IMR-90 (cell line): ENCODE data around the gene GFPT1. TPM values are rescaled to one million over a fixed set of nuclear protein-coding genes. Genes with fewer than 3 reads are reported as not detected.

Experiments used
- ATAC-seq: fragments of 200-7000 bp; cut with Tn5 transposase; 2 replicates; pipeline ENCODE4 v1.9.1; 2020; ENCODE audit warnings: low read depth, mild to moderate bottlenecking, moderate library complexity
- BruUV-seq: library from RNA; stranded (reverse); fragments of 400-500 nt; replicated peaks from 2 replicates; lab custom pipeline; 2021; lab: Mats Ljungman, UMichigan
- CTCF ChIA-PET: fragments of 300-600 bp; formaldehyde crosslinking; extraction: SDS; loops from one replicate; lab custom pipeline; 2021; ENCODE audit warnings: antibody characterized with exemption; lab: Yijun Ruan, JAX
- POLR2A ChIA-PET: fragments of 300-600 bp; sonication (Branson Sonifier 250); formaldehyde crosslinking; loops from one replicate; lab custom pipeline; 2022; ENCODE audit warnings: antibody characterized with exemption; ENCODE audit not compliant: unreplicated experiment; lab: Charles Lee
- DNase-seq: peaks from one replicate; pipeline ENCODE4 v3.0.0; 2013
- H2AFZ ChIP-seq: replicated peaks from 2 replicates; pipeline ENCODE3; 2013; ENCODE audit warnings: low read length, mild to moderate bottlenecking; ENCODE audit not compliant: poor library complexity
- H2AK5ac ChIP-seq: 2 replicates; pipeline ENCODE4 v1.6.1; 2013; ENCODE audit warnings: low read depth, low read length, inconsistent platforms
- H2AK9ac ChIP-seq: replicated peaks from 2 replicates; pipeline ENCODE3; 2013; ENCODE audit warnings: mild to moderate bottlenecking, low read depth, low read length, moderate library complexity; ENCODE audit not compliant: poor library complexity
- H2BK120ac ChIP-seq: 2 replicates; pipeline ENCODE4 v1.6.1; 2013; ENCODE audit warnings: low read depth, low read length, inconsistent platforms
- H2BK15ac ChIP-seq: 3 replicates; pipeline ENCODE4 v1.6.1; 2013; ENCODE audit warnings: low read depth, low read length, inconsistent platforms
- H2BK20ac ChIP-seq: 2 replicates; pipeline ENCODE4 v1.6.1; 2013; ENCODE audit warnings: low read depth, mild to moderate bottlenecking, inconsistent platforms, low read length, moderate library complexity
- H2BK5ac ChIP-seq: 2 replicates; pipeline ENCODE4 v1.6.1; 2013; ENCODE audit warnings: mild to moderate bottlenecking, low read depth, low read length, inconsistent platforms; ENCODE audit not compliant: poor library complexity, severe bottlenecking
- H3K14ac ChIP-seq: replicated peaks from 2 replicates; pipeline ENCODE4 v1.6.1; 2013; ENCODE audit warnings: low read depth, low read length, inconsistent platforms
- H3K18ac ChIP-seq: 2 replicates; pipeline ENCODE4 v1.6.1; 2013; ENCODE audit warnings: low read depth, low read length, control low read depth
- H3K23ac ChIP-seq: 2 replicates; pipeline ENCODE4 v1.6.1; 2013; ENCODE audit warnings: low read depth, low read length, inconsistent platforms
- H3K27ac ChIP-seq: 2 replicates; pipeline ENCODE4 v1.5.1; 2013; ENCODE audit warnings: mild to moderate bottlenecking, control low read depth, low read length; ENCODE audit not compliant: insufficient read depth
- H3K27me3 ChIP-seq: 2 replicates; pipeline ENCODE4 v1.6.1; 2013; ENCODE audit warnings: low read length; ENCODE audit not compliant: control insufficient read depth, insufficient read depth
- H3K36me3 ChIP-seq: 2 replicates; pipeline ENCODE4 v1.6.1; 2013; ENCODE audit warnings: low read length, mixed read lengths; ENCODE audit not compliant: control insufficient read depth, insufficient read depth
- H3K4ac ChIP-seq: 2 replicates; pipeline ENCODE4 v1.6.1; 2013; ENCODE audit warnings: low read depth, low read length, inconsistent platforms
- H3K4me1 ChIP-seq: 2 replicates; pipeline ENCODE4 v1.6.1; 2013; ENCODE audit warnings: low read length, mixed read lengths; ENCODE audit not compliant: control insufficient read depth, insufficient read depth
- H3K4me2 ChIP-seq: 2 replicates; pipeline ENCODE4 v1.6.1; 2013; ENCODE audit warnings: low read depth, mild to moderate bottlenecking, control low read depth, low read length, moderate library complexity
- H3K4me3 ChIP-seq: 2 replicates; pipeline ENCODE4 v1.5.1; 2013; ENCODE audit warnings: low read depth, mild to moderate bottlenecking, control low read depth, low read length, moderate library complexity; ENCODE audit not compliant: insufficient read depth
- H3K56ac ChIP-seq: 2 replicates; pipeline ENCODE4 v1.6.1; 2013; ENCODE audit warnings: low read length, inconsistent platforms; ENCODE audit not compliant: insufficient read depth; ENCODE audit errors: extremely low read depth
- H3K79me1 ChIP-seq, 2 experiments: 2 replicates each; pipeline ENCODE4 v1.6.1; 2013; ENCODE audit warnings: low read length in 2 of 2, inconsistent platforms in 1 of 2, low read depth in 1 of 2
- H3K9ac ChIP-seq: 2 replicates; pipeline ENCODE4 v1.6.1; 2013; ENCODE audit warnings: low read depth, low read length, control low read depth
- H3K9me1 ChIP-seq: 2 replicates; pipeline ENCODE4 v1.6.1; 2013; ENCODE audit warnings: low read length, inconsistent platforms; ENCODE audit not compliant: insufficient read depth
- H3K9me3 ChIP-seq: 2 replicates; pipeline ENCODE4 v1.6.1; 2013; ENCODE audit warnings: low read length; ENCODE audit not compliant: control insufficient read depth, insufficient read depth
- H4K20me1 ChIP-seq: 2 replicates; pipeline ENCODE4 v1.6.1; 2013; ENCODE audit warnings: low read length, inconsistent platforms; ENCODE audit not compliant: insufficient read depth
- H4K5ac ChIP-seq: 2 replicates; pipeline ENCODE4 v1.6.1; 2013; ENCODE audit warnings: mild to moderate bottlenecking, low read depth, low read length, control low read depth
- H4K8ac ChIP-seq, 2 experiments: 2 replicates each; pipeline ENCODE4 v1.6.1; 2013; ENCODE audit warnings: low read depth in 2 of 2, low read length in 2 of 2, control low read depth in 1 of 2, inconsistent platforms in 1 of 2
- H4K91ac ChIP-seq: 2 replicates; pipeline ENCODE4 v1.6.1; 2013; ENCODE audit warnings: low read depth, low read length, inconsistent platforms; ENCODE audit not compliant: insufficient read depth
- CEBPB ChIP-seq: IDR thresholded peaks from 2 replicates; pipeline ENCODE4 v1.6.1; 2012; ENCODE audit warnings: low read depth, low read length, improper control_type of control experiment
- POLR2A ChIP-seq: IDR thresholded peaks from 2 replicates; pipeline ENCODE4 v1.6.1; 2012; ENCODE audit warnings: mild to moderate bottlenecking, low read depth, low read length
- WGBS, 2 experiments: methylation state at CpG; one replicate each; pipeline versions ENCODE4 v1.1.5 to v1.1.7; 2013; ENCODE audit warnings: missing lambda C conversion rate in 2 of 2; ENCODE audit not compliant: insufficient read length in 1 of 2; ENCODE audit errors: extremely low coverage in 2 of 2; 5-methylcytosine and 5-hydroxymethylcytosine counted together
- dilution Hi-C: fragments of 300-500 bp; cut with HindIII; formaldehyde crosslinking; loops from one replicate; pipeline ENCODE4 v1.14.3; 2018; ENCODE audit warnings: low sequenced_read_pairs; ENCODE audit not compliant: unreplicated experiment
- in situ Hi-C: fragments of 300-500 bp; cut with MboI; formaldehyde crosslinking; loops from 3 replicates; pipeline ENCODE4 v1.14.3; 2019; ENCODE audit warnings: low sequenced_read_pairs, inconsistent platforms, mixed read lengths
- intact Hi-C: fragments of 100-400 bp; cut with micrococcal nuclease; formaldehyde crosslinking; loops from 2 replicates; pipeline ENCODE4 v1.10.0; 2022
- microRNA-seq, 2 experiments: library from miRNA; stranded (forward) in 1 of 2; unstranded in 1 of 2; fragments of 10-50 nt in 1 of 2; fragments of <30 nt in 1 of 2; gene quantifications in 1 of 2; microRNA quantifications in 1 of 2; one replicate each; pipeline versions ENCODE3 to v1.1.0; 2013 to 2020; ENCODE audit not compliant: insufficient read depth in 1 of 2, insufficient read length in 1 of 2, unreplicated experiment in 1 of 2
- polyA plus RNA-seq, 3 experiments: library from polyadenylated mRNA; depleted of rRNA; stranded (reverse); fragments of >200 nt; gene quantifications; 2 replicates each; pipeline ENCODE4 v1.2.3, GENCODE V29; 2012; ENCODE audit warnings: low replicate concordance in 1 of 3
- small RNA-seq, 5 experiments: library from RNA; depleted of rRNA; stranded (forward); fragments of <200 nt; gene quantifications; one replicate each; pipeline ENCODE3, GENCODE V24; 2012
- total RNA-seq: library from RNA; depleted of rRNA; stranded (reverse); fragments of >200 nt; gene quantifications from 2 replicates; pipeline ENCODE4 v1.2.3, GENCODE V29; 2012; rRNA removed

GFPT1 gene
- total and polyA plus RNA-seq, 2 of the 4 experiments (the other 2 are of a cell fraction), result 23.5 to 52.9 TPM

DNA sequence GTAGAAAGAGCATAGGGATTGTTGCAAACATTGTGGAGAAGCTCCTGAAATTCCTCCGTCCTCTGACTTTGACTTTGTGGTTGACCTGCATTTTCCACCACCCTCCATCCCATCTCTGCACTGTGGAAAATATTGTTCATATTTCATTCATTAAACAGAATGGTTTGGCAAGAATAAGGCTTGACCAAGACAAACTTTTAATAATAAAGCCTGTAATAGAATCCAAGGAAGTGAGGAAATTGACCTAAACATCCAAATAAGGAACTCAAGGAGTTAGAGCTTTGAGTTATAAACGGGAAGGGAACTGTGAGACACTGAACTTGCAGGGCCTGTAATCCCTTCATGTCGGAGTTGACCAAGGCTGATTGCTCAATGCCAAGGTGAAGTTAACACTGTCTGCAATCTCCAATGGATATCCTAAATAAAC, 115.2 kb downstream of the GFPT1 start:
- ChIA-PET POLR2A (no interaction called here), CTCF (interaction anchor here (2.2 kb wide), 1 partner anchor 59 kb away, joined by 6 read pairs; no protein-coding TSS in a partner anchor)
- H3K4me1 ChIP-seq, result peaks cover 5% of the 10 kb centered on the region
- H3K9ac ChIP-seq, result no peak overlapping the region
- TF ChIP-seq POLR2A (no peak), CEBPB (peak; percentile 82)
- in situ Hi-C loops, result no loop called here
- no peaks in the 10 kb centered on the region for H4K20me1 ChIP-seq
- H3K27me3 ChIP-seq, result no peaks in the 10 kb centered on the region
- H3K79me1 ChIP-seq, result no peaks in the 10 kb centered on the region
- peak overlapping the region; percentile 13; the same call in 1 of the 2 replicates for H4K5ac ChIP-seq
- 0 out of 2 replicates have a peak overlapping the region, but pooled peaks have one; percentile 7 for H2AK5ac ChIP-seq
- no peak overlapping the region for H2BK20ac ChIP-seq
- peak overlapping the region; percentile 58 for H3K14ac ChIP-seq
- no TSS peak for BruUV-seq
- WGBS, 2 experiments, result 0% methylated on average over 1 of the region's 3 CpGs; no CpG with 5 or more reads in 1 of the 2 experiments
- no peaks in the 10 kb centered on the region for H3K36me3 ChIP-seq
- peaks cover 4% of the 10 kb centered on the region; the same call in 1 of the 2 replicates for H3K9me1 ChIP-seq
- 0 out of 3 replicates have a peak overlapping the region, but pooled peaks have one; percentile 16 for H2BK15ac ChIP-seq
- H4K91ac ChIP-seq, result no peak overlapping the region
- H4K8ac ChIP-seq, result peak overlapping the region in 1 of 2 experiments; percentile 36; a peak in 1 of 4 replicates
- peak overlapping the region; percentile 46; the same call in 1 of the 2 replicates for H3K27ac ChIP-seq
- no peak overlapping the region for H2AK9ac ChIP-seq
- ATAC-seq (peak; percentile 76), DNase-seq (peak; percentile 77)
- H3K9me3 ChIP-seq, result no peaks in the 10 kb centered on the region
- intact Hi-C loops, result no loop called here
- dilution Hi-C loops, result no loop called here
- H3K4me3 ChIP-seq, result no peak overlapping the region
- H3K23ac ChIP-seq, result no peak overlapping the region
- H2BK120ac ChIP-seq, result peak overlapping the region; percentile 16; the same call in 1 of the 2 replicates
- H2BK5ac ChIP-seq, result peak overlapping the region; percentile 57
- H3K4ac ChIP-seq, result no peak overlapping the region
- no peak overlapping the region for H3K56ac ChIP-seq
- H3K4me2 ChIP-seq, result peak overlapping the region; percentile 33
- H2AFZ ChIP-seq, result no peak overlapping the region
- H3K18ac ChIP-seq, result peak overlapping the region; percentile 37

Small RNAs within 50 kb of the gene (microRNA-seq; reads per million reads assigned to microRNA genes)
- gene RF00019 (ENCODE audit: insufficient read depth, insufficient read length), result not detected

Small RNAs within 50 kb of the gene (small RNA-seq; reads per million reads assigned to genes)
- gene RF00019, result 0 reads per million in 5 experiments

Other genes with a start within 250 kb of the GFPT1 start
- 24.0 and 40.0 TPM in 2 replicates for gene NFU1, start 50.2 kb upstream of the GFPT1 start, total RNA-seq
- 32.2 and 32.4 TPM in 2 replicates for gene NFU1, start 50.2 kb upstream of the GFPT1 start, polyA plus RNA-seq (2012; rRNA removed)